DND-41 (cell line): ENCODE measurements around the gene RBM43.

ENCODE experiments used
- ATAC-seq: fragments of 200-7000 bp; cut with Tn5 transposase; 3 replicates; pipeline ENCODE4 v1.9.1; 2021; ENCODE audit warnings: low read depth; ENCODE audit not compliant: insufficient read depth
- DNase-seq: peaks from one replicate; pipeline ENCODE4 v3.0.0-alpha.2; 2020
- H2AFZ ChIP-seq: 2 replicates; pipeline ENCODE4 v1.6.0; 2012; ENCODE audit warnings: low read depth, low read length
- H3K27ac ChIP-seq: 2 replicates; pipeline ENCODE4 v1.5.1; 2012; ENCODE audit warnings: low read length, inconsistent platforms
- H3K27me3 ChIP-seq: fragments of 200-600 bp; sonication (generic); 2 replicates; pipeline ENCODE4 v1.6.0; 2012; ENCODE audit warnings: low read length, mild to moderate bottlenecking, inconsistent platforms; ENCODE audit not compliant: insufficient read depth, poor library complexity
- H3K36me3 ChIP-seq: 2 replicates; pipeline ENCODE4 v1.5.1; 2012; ENCODE audit warnings: low read length, inconsistent platforms; ENCODE audit not compliant: insufficient read depth
- H3K4me1 ChIP-seq: 2 replicates; pipeline ENCODE4 v1.5.1; 2012; ENCODE audit warnings: mild to moderate bottlenecking, low read length; ENCODE audit not compliant: insufficient read depth
- H3K4me2 ChIP-seq: 2 replicates; pipeline ENCODE4 v1.6.0; 2012; ENCODE audit warnings: mild to moderate bottlenecking, moderate library complexity, low read length, inconsistent platforms; ENCODE audit not compliant: insufficient read depth
- H3K4me3 ChIP-seq, 2 experiments: fragments of 200-600 bp in 1 of 2; shearing (Covaris generic) in 1 of 2; 2 replicates each; pipeline ENCODE4 v1.5.1; 2012 to 2016; ENCODE audit warnings: inconsistent platforms in 2 of 2, low read length in 2 of 2, mild to moderate bottlenecking in 2 of 2, low read depth in 1 of 2, moderate library complexity in 1 of 2
- H3K79me2 ChIP-seq: 2 replicates; pipeline ENCODE4 v1.6.0; 2012; ENCODE audit warnings: low read length, inconsistent platforms; ENCODE audit not compliant: insufficient read depth
- H3K9ac ChIP-seq: 2 replicates; pipeline ENCODE4 v1.6.0; 2012; ENCODE audit warnings: low read depth, mild to moderate bottlenecking, inconsistent platforms, low read length, moderate library complexity
- H3K9me3 ChIP-seq: 2 replicates; pipeline ENCODE4 v1.5.1; 2012; ENCODE audit warnings: low read length, moderate library complexity, mild to moderate bottlenecking, inconsistent platforms; ENCODE audit not compliant: insufficient read depth, severe bottlenecking
- H4K20me1 ChIP-seq: 2 replicates; pipeline ENCODE4 v1.6.0; 2012; ENCODE audit warnings: low read length; ENCODE audit not compliant: insufficient read depth
- EZH2 ChIP-seq: IDR thresholded peaks from 3 replicates; pipeline ENCODE4 v1.6.1; 2012; ENCODE audit warnings: borderline replicate concordance, low read depth, mild to moderate bottlenecking, moderate library complexity, low read length, inconsistent platforms; ENCODE audit not compliant: severe bottlenecking
- TF ChIP-seq, protein P1 (sequence below): IDR thresholded peaks from 2 replicates; pipeline ENCODE4 v1.5.1; 2012; ENCODE audit warnings: borderline replicate concordance, low read length, moderate library complexity, mild to moderate bottlenecking; ENCODE audit not compliant: poor library complexity, severe bottlenecking; ENCODE audit errors: extremely low read depth

RBM43 gene

DNA sequence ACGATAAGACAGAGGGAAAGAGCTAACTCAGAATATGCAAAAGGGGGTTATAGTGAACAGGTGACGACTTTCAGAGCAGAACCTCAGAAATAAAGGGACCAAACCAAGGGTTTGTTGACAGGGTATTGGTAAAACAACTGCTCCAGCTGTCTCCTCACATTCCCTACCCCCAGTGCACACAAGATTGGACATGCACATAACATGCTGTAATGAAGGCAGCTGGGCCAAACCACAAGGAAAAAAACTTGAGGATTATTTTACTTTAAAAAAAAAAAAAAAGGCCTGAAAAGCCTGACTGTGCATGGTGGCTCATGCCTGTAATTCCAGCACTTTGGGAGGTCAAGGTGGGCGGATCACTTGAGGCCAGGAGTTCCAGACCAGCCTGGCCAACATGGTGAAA, 3.5 kb downstream of the RBM43 start:
- H3K9ac ChIP-seq = no peak overlapping the region
- no peak overlapping the region for H3K4me3 ChIP-seq
- H3K4me2 ChIP-seq = no peak overlapping the region
- no peak overlapping the region for H2AFZ ChIP-seq
- H3K27me3 ChIP-seq = no peaks in the 10 kb centered on the region
- DNase-seq = no peak
- no peak for ATAC-seq
- H3K27ac ChIP-seq = no peak overlapping the region
- TF ChIP-seq, protein P1, sequence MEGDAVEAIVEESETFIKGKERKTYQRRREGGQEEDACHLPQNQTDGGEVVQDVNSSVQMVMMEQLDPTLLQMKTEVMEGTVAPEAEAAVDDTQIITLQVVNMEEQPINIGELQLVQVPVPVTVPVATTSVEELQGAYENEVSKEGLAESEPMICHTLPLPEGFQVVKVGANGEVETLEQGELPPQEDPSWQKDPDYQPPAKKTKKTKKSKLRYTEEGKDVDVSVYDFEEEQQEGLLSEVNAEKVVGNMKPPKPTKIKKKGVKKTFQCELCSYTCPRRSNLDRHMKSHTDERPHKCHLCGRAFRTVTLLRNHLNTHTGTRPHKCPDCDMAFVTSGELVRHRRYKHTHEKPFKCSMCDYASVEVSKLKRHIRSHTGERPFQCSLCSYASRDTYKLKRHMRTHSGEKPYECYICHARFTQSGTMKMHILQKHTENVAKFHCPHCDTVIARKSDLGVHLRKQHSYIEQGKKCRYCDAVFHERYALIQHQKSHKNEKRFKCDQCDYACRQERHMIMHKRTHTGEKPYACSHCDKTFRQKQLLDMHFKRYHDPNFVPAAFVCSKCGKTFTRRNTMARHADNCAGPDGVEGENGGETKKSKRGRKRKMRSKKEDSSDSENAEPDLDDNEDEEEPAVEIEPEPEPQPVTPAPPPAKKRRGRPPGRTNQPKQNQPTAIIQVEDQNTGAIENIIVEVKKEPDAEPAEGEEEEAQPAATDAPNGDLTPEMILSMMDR = no peak
- no peak for TF ChIP-seq EZH2
- H4K20me1 ChIP-seq = no peaks in the 10 kb centered on the region
- H3K9me3 ChIP-seq = no peaks in the 10 kb centered on the region
- peaks cover 23% of the 10 kb centered on the region for H3K4me1 ChIP-seq
- peaks cover 16% of the 10 kb centered on the region for H3K79me2 ChIP-seq
- H3K36me3 ChIP-seq = peaks cover 8% of the 10 kb centered on the region

DNA sequence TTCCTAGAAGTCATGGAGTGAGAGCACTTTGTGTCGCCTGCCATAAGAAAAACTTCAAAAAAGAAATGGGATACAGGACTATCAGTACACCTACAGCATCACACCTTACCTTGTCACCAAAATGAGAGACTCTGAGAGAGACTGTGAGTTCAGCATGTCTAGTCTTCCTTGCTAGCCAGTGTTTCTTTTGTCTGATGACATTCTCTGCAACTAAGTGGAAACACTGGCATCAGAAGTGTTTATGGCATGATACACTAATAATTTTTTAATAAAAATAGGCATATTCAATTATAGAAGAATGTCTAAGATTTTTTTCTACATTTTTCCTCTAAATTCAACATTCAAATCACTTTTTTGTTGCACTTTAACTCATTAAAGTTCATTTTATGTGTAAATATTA, 9.0 kb downstream of the RBM43 start:
- Histone ChIP-seq H3K79me2 (no peaks in the 10 kb centered on the region), H3K27ac (no peak overlapping the region), H3K27me3 (no peaks in the 10 kb centered on the region), H3K9ac (no peak overlapping the region), H3K4me3 (no peak overlapping the region), H3K36me3 (peaks cover 47% of the 10 kb centered on the region), H2AFZ (no peak overlapping the region), H3K4me1 (no peaks in the 10 kb centered on the region), H3K4me2 (no peak overlapping the region), H4K20me1 (no peaks in the 10 kb centered on the region), H3K9me3 (peaks cover 15% of the 10 kb centered on the region)
- TF ChIP-seq, protein P1 = no peak
- no peak for TF ChIP-seq EZH2
- DNase-seq = no peak
- ATAC-seq = no peak

DNA sequence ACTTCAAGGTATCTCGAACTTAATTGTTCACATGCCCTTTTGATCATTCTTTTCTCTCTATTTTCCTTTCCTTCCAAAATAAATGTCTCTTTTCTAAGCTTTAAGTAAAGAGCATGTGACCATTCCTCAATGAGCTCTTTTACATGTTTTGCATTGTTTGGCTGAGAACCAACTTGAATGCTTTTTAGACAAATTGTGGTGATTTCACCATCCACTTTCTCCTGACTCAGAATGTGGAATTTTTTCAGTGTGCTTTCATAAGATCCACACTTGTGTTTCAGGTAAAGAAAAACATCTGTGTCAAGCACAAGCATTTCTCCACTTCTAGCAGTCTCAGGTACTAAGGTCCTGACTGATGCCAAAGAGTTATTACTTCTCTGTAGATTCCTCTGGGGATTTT, 10.7 kb downstream of the RBM43 start:
- Histone ChIP-seq H3K36me3 (peaks cover 47% of the 10 kb centered on the region), H3K4me3 (no peak overlapping the region), H4K20me1 (no peaks in the 10 kb centered on the region), H3K79me2 (no peaks in the 10 kb centered on the region), H3K4me1 (no peaks in the 10 kb centered on the region), H3K9ac (no peak overlapping the region), H3K27me3 (no peaks in the 10 kb centered on the region), H3K4me2 (no peak overlapping the region), H2AFZ (no peak overlapping the region), H3K27ac (no peak overlapping the region), H3K9me3 (peaks cover 15% of the 10 kb centered on the region)
- ATAC-seq = no peak
- TF ChIP-seq EZH2 = no peak
- TF ChIP-seq, protein P1 = no peak
- no peak for DNase-seq

DNA sequence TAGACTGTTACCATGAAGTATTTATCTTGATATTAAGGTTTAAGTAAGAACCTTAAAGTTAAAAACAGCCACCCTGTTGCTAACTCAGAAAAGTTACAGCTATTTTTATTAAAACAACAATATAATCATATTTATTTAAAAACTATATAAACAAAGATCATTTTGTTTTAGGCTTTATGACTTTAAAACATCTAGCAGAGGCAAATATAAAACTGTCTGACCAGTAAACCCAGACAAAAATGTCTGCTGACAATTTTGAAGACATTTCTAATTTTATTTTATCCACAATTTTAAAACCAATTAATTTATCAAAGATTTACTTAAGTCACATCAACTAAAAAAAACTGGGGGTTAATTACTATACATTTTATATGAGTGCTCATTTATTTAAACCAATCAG, 14.2 kb downstream of the RBM43 start:
- DNase-seq (no peak), ATAC-seq (no peak)
- H3K9ac ChIP-seq = no peak overlapping the region
- no peaks in the 10 kb centered on the region for H3K4me1 ChIP-seq
- no peak overlapping the region for H3K4me3 ChIP-seq
- peaks cover 15% of the 10 kb centered on the region for H3K9me3 ChIP-seq
- H2AFZ ChIP-seq = no peak overlapping the region
- H4K20me1 ChIP-seq = no peaks in the 10 kb centered on the region
- no peak for TF ChIP-seq EZH2
- TF ChIP-seq, protein P1 = no peak
- no peak overlapping the region for H3K4me2 ChIP-seq
- peaks cover 37% of the 10 kb centered on the region for H3K36me3 ChIP-seq
- no peaks in the 10 kb centered on the region for H3K79me2 ChIP-seq
- no peak overlapping the region for H3K27ac ChIP-seq
- H3K27me3 ChIP-seq = no peaks in the 10 kb centered on the region
